Left renal cortex interstitium (tissue), 4 donors: ENCODE data around the gene AMBRA1. TPM values are rescaled to one million over a fixed set of nuclear protein-coding genes. Genes with fewer than 3 reads are reported as not detected.
"Not testable (repeated sequence)": the region's sequence is repeated elsewhere in the genome, so short reads cannot be mapped to it uniquely, and the experiment has no call there.

ENCODE experiments used
- DNase-seq, 4 donors: peaks; one replicate each; pipeline ENCODE4 v3.0.0-alpha.2; 2013; ENCODE audit warnings: low read depth in 4 of 4, low spot score in 2 of 4, missing footprints in 1 of 4
- polyA plus RNA-seq, 4 donors: library from polyadenylated mRNA; unstranded; fragments of 120-200 nt; gene quantifications; one replicate each; pipeline ENCODE4 v1.2.1, GENCODE V29; 2013; ENCODE audit not compliant: insufficient read length in 4 of 4

The AMBRA1 gene
- polyA plus RNA-seq, 4 donors = 24.6 to 28.4 (median 26.3) TPM

DNA sequence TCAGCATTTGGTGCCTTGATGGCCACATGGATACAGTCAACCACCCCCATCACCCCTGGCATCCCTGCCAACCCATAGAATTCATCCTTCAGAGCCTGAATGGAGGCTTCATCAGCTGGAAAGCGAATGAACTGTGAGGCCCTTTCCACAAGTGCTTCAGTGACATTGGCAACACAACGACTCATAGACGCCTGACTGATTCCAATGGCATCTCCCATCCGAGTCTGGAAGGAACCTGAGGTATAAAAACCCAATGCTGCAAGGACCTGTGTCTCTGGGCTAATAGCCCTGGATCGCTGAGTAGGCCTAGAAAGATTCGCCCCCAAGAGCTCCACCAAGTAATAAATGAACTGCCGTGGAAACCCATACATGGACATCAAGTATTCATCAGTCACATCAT is 21.9 kb upstream of the AMBRA1 start:
- no peak for DNase-seq

DNA sequence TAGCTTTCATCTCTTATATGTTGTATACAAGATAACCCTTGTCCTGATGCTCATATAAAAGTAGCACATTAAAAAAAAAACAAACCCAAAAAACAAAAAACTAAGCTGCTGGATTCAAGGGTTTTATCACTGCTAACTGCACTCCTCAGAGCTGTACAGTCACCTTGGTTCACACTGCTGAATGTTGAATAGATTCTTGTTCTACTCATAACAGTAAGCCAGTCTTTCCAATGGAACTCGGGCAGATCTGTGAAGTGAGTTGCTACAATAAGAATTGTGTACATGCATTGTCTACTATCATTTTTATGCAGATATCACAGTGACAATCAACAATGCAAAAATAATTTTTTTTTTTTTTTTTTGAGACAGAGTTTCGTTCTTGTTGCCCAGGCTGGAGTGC is 18.5 kb upstream of the AMBRA1 start:
- DNase-seq = no peak

DNA sequence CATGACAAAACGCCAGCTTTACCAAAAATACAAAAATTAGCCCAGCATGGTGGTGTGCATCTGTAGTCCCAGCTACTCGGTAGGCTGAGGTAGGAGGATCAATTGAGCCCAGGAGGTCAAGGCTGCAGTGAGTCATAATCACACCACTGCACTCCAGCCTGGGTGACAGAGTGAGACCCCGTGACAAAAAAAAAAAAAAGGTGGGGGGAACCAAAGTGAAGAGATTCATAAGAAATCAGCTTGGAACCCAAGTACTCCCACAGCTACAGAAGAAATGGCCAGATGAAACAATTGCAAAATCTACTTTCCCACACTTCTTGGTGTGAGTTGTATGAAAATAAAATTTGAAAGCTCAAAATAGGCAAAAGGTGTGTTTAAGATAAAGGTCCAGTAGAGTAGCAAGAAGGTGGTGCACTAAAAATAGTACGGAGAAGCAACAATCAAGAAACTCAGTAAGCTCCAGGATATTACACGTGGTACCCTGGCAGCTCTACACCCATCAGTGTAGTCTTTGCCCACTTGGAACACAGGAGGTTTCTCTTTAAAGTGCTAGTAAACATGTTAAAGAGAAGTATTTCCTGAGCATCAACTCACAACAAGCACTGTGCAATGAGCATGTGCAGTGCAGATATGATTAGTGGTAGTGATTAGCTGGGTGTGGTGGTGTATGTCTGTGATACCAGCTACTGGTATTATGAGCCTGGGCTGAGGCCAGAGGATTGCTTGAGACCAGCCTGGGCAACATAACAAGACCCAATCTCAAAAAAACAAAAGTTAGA is 17.9 kb upstream of the AMBRA1 start:
- DNase-seq = no peak

DNA sequence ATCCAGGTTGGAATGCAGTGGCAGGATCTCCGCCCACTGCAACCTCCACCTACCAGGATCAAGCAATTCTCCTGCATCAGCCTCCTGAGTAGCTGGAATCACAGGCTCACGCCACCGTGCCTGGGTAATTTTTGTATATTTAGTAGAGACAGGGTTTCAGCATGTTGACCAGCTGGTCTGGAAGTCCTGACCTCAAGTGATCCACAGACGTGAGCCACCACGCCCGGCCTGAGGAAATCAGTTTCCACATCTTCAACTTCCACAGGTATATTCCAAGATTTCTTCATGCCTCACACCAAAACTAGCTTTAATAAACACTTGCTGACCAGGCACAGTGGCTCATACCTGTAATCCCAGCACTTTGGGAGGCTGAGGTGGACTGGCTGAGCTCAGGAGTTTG is 15.6 kb upstream of the AMBRA1 start:
- no peak for DNase-seq

DNA sequence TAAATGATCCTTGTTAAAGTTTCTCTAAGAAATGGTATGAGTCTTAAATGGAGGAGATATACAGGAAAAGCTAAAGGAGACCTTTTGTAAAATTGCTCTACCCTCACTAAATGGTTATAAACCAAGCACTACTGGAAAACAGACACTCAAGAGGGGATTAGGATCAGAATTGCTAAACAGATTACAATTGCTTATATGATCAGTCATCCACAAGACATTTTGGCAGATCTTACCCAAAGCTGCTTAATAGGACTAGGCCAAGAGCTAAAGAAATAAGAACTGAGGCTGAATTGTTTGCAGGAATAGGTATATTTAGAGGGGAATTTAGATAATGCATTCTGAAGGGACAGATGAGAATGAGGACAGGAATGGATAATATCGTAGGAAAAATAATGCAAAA is 13.7 kb upstream of the AMBRA1 start:
- DNase-seq = no peak

DNA sequence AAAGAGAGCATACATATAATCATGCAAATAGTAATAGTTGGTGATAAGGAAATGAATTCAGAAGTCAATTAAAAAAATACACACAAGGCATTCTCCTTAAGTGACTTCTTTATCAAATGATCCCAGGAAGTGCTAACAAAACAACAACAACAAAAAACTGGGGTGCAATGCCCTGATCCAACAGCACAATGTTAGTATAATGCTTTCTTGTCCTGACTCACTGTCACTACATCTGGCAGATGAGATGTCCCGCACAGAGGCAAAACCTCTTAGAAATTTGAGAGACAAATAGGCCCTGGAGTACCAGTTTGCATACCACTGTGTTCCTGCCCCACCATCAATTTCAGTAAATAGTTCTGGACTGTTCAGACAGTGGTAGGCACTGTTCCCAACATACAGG is 11.0 kb upstream of the AMBRA1 start:
- no peak for DNase-seq

DNA sequence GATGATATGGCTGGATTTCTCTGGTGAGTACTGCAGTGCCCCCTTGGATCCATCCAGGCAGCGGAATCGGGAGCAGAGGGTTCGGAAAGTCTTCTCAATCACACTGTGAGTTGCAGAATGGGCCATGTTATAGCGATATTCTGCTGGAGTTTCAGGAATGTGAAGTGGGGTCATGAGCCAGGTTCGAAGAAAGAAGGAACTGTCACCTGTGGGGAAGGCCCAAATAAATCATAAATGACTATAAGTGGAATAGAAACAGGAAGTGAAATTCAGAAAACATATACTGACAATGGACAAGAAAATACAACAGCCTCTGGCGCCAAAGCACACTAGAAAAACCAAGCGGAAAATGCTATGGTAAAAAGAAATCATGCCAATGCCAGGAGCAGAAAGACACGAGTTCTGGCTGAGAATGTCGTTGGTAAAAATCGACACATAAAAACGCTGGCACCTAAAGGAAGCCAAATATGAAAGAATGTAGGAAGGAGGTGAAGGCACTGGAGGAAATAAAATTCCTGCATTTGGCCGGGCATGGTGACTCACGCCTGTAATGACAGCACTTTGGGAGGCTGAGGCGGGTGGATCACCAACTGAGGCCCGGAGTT is 10.0 kb upstream of the AMBRA1 start:
- no peak for DNase-seq

DNA sequence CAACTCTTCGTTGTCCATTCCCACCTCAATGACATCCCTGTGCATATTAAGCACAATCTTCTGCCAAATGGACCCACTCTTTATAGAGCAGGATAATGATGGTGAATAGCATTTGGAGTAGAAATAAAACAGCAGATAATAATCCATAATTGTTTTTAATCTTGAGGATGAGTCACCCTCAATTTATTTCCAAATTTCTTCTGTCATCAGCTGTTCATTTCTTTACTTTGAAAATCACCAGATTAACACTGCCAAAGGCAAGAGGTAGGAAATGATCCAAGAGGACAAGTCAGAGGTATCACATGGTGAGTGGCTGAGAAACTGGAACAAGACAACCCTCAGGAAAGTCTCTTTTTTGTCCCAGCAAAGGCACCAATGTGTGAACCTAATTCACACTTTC is 7.3 kb upstream of the AMBRA1 start:
- DNase-seq = no peak

DNA sequence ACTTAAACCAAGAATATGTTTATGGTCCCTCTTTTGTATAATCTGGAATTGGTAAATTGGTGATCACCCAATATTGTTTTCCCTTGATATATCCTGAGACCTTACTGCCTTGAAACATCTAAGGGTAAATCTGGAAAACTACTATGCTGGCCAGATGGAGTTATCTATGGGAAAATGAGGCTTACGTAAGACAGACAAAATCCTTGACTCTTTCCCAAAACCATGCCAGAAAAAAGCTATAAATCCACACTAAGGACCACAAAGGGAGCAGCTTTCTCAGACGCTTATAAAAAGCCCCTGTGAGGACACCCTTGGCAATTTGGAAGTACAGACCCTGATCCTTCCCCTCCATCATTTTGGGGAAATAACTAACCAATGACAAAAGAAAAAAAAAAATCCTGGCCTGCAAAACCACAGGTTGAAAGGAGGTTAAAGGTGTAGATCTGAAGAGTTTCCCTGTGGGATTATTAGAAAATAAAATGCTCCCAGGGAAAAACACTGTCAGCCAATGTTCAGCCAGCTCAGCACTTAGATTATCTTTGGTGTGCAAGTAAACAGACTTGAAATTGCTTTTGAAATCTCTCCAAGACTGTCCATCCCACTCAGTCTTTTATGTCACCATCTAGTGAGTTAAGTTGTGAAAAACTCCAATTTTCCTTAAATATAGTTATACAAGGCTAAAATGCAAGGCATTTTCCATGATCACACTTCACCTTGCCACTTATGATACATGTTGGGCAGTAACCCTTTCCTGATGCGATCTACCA is 6.6 kb upstream of the AMBRA1 start:
- DNase-seq = no peak

DNA sequence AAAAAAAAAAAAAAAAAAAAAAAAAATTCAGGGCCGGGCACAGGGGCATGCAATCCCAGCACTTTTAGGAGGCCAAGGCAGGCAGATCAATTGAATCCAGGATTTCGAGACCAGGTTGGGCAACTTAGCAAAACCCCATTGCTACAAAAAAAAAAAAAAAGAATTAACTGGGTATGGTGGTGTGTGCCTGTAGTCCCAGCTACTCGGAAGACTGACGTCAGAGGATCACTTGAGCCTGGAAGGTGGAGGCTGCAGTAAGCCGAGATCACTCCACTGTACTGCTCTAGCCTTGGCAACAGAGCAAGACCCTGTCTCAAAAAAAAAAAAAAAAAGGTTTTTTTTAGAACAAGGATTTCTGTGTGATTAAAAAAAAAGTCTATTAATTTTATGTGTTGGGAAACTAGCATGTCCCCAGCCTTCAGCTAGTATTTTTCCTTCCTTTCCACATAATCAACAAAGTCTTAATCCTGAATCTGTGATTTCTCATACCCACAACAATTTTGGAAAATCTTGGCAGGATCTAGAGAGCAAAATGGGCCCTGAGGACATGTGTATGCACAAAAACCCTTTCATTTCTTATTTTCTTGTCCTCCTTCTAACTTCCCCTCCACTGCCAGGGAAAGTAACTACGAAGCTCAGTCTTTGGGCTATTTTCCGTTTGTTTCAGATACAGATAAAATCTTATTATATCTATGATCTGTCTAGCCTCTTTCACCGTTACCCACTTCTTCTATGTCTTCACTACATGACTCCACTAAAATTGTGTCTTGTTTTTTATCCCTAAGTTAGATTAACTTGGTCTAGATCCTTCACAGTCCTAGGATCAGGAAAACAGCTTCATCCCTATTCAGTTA is 5.7 kb upstream of the AMBRA1 start:
- DNase-seq = no peak

DNA sequence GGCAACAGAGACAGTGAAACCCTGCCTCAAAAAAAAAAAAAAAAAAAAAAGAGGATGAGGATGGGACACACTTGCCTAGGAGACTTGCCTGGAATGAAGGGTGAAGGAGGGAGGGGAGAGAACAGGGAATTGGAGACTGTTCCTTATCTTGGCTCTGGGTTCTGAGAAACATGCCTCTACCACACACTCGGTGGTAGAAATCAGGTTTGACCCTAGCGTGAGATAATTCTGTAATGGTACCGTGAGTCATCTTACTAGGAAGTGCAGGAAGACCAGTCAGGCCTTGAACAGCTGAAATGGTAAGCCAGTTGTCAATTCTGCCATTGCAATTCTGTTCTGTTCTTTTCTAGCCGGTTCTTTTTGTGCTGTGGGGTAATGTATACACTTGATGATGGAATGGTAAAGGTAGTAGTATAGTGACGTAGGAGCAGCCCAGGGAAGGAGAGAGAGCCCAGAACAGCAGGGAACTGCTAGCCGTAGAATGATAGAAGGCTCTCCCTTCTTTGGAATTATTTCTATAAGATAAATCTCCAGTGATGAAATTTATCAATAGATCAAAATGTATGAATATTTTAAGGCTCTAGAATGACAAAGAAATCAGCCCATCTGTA is 3.9 kb upstream of the AMBRA1 start:
- DNase-seq = no peak

DNA sequence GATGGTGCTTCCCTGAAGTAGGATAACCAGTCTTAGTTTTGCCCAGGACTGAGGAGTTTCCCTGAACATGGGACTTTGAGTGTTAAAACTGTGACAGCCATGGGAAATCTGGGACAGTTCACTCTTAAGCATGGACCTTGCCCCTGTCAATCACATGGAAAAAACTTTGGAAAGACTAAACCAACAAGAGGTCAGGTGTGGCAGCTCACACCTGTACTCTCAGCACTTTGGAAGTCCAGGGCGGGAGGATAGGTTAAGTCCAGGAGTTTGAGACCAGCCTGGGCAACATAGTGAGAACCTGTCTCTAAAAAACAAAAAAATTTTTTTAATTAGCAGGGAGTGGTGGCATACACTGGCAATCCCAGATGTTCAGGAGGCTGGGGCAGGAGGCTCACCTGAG is 3.3 kb upstream of the AMBRA1 start:
- no peak for DNase-seq

DNA sequence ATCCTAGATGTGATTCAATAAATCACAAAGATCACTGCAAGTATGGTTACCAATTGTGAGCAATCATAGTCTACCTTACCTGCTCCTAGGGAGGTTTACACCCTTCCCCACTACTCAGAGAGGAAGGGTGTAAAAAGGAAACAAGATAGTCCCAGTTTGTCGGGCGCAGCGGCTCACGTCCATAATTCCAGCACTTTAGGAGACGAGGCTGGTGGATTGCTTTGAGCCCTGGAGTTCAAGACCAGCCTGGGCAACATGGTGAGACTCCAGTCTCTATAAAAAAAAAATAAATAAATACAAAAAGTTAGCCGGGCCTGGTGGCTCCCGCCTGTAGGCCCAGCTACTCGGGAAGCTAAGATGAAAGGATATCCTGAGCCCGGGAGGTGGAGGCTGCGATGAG is 962 bp upstream of the AMBRA1 start:
- no peak for DNase-seq

DNA sequence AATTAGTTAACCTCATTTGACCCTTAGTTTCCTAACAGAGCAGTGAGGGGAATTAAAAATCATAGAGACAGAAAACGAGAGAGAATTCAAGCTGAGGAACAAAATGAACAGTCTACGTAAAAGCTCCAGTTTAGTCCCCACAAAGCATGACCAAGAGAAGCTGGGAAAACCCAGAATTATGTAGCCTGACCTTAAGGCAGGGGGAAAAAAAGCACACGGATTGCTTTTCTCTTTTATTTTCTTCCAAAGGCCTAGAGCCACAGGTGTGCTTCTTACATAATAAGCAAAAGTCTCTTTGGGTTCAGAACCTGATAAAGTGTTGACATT is 514 bp upstream of the AMBRA1 start:
- no peak for DNase-seq

DNA sequence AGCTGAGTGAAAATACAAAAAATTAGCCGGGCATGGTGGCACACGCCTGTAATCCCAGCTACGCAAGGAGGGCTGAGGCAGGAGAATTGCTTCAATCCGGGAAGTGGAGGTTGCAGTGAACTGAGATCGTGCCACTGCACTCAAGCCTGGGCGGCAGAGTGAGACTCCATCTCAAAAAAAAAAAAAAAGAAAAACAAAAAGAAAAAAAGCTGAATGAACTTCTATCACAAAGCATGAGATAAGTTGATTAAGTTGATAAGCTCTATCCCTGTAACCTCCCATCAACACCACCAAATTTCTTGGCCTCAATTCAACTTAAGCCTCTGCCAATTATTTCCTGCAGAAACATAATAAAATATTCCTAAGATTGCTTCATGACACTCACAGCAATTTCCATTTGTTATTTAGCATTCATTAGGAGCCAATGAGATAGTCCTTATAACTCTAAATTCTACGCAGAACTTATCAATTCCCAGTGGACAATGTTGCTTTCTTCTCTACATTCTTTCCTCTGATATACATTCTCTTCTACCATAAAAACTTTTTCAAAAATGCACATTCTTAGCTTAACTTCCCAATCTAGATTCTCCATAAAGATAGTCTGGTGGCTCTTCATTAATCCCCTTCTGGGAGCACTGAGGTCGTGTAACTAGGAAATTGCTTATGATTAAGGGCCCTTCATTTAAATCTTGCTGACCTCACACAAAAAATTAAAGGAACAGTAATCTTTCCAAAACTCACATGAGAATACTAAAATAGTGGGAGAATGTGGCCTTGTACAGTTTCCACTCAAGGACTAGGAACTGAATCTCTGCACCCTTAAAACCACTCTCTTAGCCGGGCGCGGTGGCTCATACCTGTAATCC is 2.9 kb downstream of the AMBRA1 start:
- no peak for DNase-seq

DNA sequence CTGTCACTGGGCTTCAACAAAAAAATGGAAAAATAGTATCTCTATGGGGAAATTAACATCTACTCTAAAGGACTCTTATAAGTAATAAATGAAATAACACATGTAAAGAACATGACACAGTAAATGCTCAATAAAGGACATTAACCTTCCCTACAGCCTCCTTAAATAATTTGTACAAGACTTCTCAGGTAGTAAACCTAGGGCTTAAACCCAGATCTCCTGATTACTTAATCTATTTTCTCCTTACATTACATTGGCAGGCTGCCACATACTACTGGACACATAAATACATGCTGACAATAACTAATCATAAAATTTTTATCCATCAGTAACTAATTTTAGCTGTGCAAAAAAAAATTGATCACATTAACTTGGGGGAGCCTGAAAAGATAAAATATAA is 4.9 kb downstream of the AMBRA1 start:
- DNase-seq = no peak

DNA sequence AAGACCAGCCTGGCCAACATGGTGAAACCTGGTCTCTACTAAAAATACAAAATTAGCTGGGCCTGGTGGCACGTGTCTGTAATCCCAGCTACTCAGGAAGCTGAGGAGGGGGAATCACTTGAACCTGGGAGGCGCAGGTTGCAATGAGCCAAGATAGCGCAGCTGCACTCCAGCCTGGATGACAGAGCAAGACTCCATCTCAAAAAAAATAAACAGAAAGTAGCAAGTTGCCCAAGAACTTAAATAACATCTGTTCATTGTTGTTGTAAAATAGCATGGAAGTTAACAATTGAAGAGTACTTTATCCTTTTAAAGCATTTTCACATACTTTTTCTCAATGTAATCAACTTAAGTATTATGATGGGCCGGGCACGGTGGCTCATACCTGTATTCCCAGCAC is 5.7 kb downstream of the AMBRA1 start:
- DNase-seq = no peak

DNA sequence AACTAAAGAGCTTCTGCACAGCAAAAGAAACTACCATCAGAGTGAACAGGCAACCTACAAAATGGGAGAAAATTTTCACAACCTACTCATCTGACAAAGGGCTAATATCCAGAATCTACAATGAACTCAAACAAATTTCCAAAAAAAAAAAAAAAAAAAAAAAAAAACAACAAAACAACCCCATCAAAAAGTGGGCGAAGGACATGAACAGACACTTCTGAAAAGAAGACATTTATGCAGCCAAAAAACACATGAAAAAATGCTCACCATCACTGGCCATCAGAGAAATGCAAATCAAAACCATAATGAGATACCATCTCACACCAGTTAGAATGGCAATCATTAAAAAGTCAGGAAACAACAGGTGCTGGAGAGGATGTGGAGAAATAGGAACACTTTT is 10.3 kb downstream of the AMBRA1 start:
- not testable (repeated sequence) for DNase-seq

DNA sequence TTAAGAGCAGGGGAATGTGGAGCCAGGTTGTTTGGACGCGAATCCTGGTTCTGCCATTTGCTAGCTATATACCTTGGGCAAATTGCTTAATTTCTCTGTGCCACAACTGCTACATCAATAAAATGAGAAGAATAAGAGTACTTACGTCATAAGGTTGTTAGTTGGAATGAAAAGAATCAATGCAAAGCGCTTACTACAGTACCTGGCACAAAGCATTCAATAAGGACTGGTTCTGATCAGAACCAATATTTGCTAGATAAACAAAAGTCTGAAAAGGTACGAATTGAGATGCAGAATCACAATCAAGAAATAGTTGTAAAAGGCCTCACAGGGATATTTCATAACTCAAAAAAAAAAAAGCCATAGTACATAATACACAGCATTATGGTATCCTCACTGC is 11.2 kb downstream of the AMBRA1 start:
- DNase-seq = no peak

DNA sequence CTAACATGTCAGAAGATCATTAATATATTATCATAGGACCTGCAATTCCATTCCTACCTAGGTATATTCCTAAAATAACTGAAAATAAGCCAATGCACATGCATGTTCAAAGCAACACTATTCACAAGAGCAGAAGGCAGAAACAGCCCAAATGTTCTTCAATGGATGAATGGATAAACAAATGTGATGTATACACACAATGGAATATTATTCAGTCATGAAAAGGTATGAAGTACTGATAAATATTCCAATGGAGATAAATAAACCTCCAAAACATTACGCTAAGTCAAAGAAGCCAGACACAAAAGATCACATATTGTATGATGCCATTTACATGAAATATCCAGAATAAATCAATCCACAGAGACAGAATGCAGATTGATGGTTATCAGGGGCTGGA is 16.8 kb downstream of the AMBRA1 start:
- DNase-seq = no peak
